Fibroblast of the aortic adventitia (primary cell): Measurements from ENCODE around the gene SLC25A22. TPM values are rescaled to one million over a fixed set of nuclear protein-coding genes. Genes with fewer than 3 reads are reported as not detected.

ENCODE experiments used
- DNase-seq: peaks from one replicate; pipeline ENCODE4 v3.0.0-alpha.2; 2010; ENCODE audit warnings: low read depth
- H3K4me3 ChIP-seq: 2 replicates; pipeline ENCODE4 v1.5.1; 2011; ENCODE audit warnings: low read depth, mild to moderate bottlenecking, control low read depth, low read length, moderate library complexity
- total RNA-seq: library from RNA; depleted of rRNA; stranded (reverse); fragments of >200 nt; gene quantifications from 2 replicates; pipeline ENCODE4 v1.2.3, GENCODE V29; 2012; ENCODE audit warnings: low replicate concordance
- TF ChIP-seq, protein P1 (sequence below): IDR thresholded peaks from 2 replicates; pipeline ENCODE4 v1.5.1; 2011; ENCODE audit warnings: mild to moderate bottlenecking, low read length, control low read depth, inconsistent platforms; ENCODE audit not compliant: insufficient read depth

The SLC25A22 gene
- total RNA-seq, 1 donor, result 16.7 TPM

DNA sequence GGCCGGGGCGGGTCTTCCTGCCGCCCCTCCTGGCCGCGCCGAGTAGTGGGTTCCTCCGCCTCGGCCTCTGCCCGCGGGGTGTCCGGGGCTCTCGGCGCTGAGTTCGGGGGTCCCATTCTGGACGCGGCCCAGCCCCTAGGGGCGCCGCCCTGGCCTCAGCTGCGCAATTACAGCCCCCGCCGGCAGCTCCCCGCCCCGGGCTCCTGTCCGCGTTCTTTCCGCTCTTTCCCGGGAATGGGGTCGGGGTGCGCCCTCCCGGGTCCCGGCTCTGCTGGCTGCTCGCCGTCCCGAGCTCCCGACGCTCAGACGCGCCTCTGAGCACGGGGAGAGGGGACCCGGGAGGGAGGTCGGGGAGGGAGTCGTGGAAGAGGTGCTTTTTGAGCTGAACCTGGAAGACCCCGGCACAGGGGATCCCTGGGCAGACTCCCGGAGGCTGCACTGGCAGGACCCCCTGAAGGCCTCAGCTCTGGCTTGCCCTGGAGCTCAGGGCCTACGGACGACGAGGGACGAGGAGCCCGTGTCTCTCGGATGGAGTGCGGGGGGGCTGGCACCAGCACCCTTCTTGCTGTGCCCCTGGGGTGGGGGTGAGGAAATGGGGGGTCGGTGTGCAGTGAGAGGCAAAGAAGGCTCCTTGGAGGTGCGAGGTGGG lies 45.1 kb upstream of the SLC25A22 start:
- H3K4me3 ChIP-seq, result peak overlapping the region; percentile 95
- no peak for DNase-seq
- TF ChIP-seq, protein P1, sequence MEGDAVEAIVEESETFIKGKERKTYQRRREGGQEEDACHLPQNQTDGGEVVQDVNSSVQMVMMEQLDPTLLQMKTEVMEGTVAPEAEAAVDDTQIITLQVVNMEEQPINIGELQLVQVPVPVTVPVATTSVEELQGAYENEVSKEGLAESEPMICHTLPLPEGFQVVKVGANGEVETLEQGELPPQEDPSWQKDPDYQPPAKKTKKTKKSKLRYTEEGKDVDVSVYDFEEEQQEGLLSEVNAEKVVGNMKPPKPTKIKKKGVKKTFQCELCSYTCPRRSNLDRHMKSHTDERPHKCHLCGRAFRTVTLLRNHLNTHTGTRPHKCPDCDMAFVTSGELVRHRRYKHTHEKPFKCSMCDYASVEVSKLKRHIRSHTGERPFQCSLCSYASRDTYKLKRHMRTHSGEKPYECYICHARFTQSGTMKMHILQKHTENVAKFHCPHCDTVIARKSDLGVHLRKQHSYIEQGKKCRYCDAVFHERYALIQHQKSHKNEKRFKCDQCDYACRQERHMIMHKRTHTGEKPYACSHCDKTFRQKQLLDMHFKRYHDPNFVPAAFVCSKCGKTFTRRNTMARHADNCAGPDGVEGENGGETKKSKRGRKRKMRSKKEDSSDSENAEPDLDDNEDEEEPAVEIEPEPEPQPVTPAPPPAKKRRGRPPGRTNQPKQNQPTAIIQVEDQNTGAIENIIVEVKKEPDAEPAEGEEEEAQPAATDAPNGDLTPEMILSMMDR, result no peak

GRCh38 chr11:842370-843002 lies 44.4 kb upstream of the SLC25A22 start, which contains the start of the genes POLR2L and TSPAN4:
TSS of gene POLR2L (minus strand) at chr11:842529. CDS start at chr11:842508, 21 bp downstream.
TSS of gene TSPAN4 (plus strand) at chr11:842852. CDS start at chr11:850305, 7,453 bp downstream.
- TF ChIP-seq, protein P1, result no peak
- H3K4me3 ChIP-seq, result peak within 1 kb of the TSS; percentile 95
- DNase-seq, result peak; percentile 85

- peak overlapping the region; percentile 95 for H3K4me3 ChIP-seq
- DNase-seq, result no peak
- TF ChIP-seq, protein P1, result no peak
These were observed 43.9 kb upstream of the SLC25A22 start for GRCh38 chr11:841981-842369.

DNA sequence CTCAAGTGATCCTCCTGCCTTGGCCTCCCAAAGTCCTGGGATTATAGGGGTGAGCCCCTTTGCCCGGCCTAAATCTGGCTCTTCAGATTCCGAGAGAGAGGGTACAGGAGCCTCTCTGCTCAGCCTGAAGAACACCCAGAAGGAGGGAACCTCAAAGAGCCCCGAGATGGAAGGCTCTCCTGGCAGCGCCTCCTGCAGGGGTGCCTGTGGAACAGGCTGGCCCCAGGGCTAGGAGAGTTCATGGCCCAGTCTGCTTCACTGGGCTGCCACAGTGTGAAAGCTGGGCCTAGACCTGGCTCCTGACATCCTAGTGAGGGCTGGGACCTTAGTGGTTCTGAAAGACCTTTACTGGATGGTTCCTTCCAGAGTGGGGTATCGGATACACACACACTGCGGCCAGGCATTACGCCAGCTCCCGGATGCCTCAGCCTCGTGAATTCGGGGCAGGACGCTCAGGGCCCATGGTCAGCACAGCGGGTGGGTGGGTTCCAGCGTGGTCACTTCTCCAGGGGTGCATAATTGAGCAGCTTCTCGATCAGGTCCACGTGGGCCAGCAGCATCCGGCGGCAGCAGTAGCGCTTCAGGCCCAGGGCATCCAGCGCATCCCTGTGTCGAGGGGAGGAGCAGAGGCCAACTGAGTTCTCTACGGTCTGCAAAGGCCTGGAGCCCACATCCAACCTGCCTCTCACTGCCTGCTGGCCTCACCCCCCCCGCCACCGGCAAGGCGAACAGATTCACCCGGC lies 42.0 kb upstream of the SLC25A22 start:
- H3K4me3 ChIP-seq, result peak overlapping the region; percentile 95
- no peak for DNase-seq

DNA sequence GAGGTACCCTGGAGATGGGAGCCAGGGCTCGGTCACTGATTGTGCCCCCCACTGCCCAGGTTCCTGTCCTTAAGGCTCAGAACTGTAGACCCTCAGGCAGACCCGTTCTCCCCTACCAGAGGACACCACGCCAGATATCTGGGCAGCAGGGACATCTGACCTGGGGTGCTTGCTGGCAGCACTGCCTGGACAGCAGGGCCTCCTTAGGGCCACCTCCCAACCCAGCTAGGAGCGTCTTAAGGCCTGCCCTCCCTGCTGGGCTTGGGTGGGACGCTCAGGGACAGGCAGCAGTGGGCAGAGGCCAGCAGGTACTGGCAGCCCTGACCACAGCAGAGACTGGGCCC lies 41.2 kb upstream of the SLC25A22 start:
- no peak for DNase-seq
- no peak overlapping the region for H3K4me3 ChIP-seq
- TF ChIP-seq, protein P1, result no peak

More for the DNA sequence above, 42.0 kb upstream of the SLC25A22 start:
- TF ChIP-seq, protein P1, result peak; percentile 33

- H3K4me3 ChIP-seq, result no peak overlapping the region
- peak; percentile 39 for DNase-seq
- TF ChIP-seq, protein P1, result peak; percentile 31
These were observed 40.6 kb upstream of the SLC25A22 start for GRCh38 chr11:838441-839279.
